K562 (cell line): ENCODE data around the gene RASD2. TPM values are rescaled to one million over a fixed set of nuclear protein-coding genes. Genes with fewer than 3 reads are reported as not detected.

Experiments used
- ATAC-seq: fragments of 200-7000 bp; cut with Tn5 transposase; 3 replicates; pipeline ENCODE4 v1.9.1; 2020; ENCODE audit warnings: moderate library complexity
- BruUV-seq: library from RNA; stranded (reverse); fragments of 400-500 nt; replicated peaks from 2 replicates; lab custom pipeline; 2021; lab: Mats Ljungman, UMichigan
- CTCF ChIA-PET: fragments of 300-600 bp; formaldehyde crosslinking; extraction: SDS; loops from one replicate; lab custom pipeline; 2021; ENCODE audit warnings: low intra/inter-chr PET ratio; lab: Yijun Ruan, JAX
- POLR2A ChIA-PET: fragments of 300-600, 350-650 bp; sonication (Branson Sonifier 250); formaldehyde crosslinking; extraction: SDS; loops from one replicate; lab custom pipeline; 2021; ENCODE audit warnings: antibody characterized with exemption, inconsistent platforms; lab: Yijun Ruan, JAX
- DNase-seq, 4 experiments: peaks; one replicate each; pipeline versions ENCODE4 v3.0.0 to v3.0.0-alpha.2; 2011 to 2018; ENCODE audit warnings: low spot score in 3 of 4, mixed read lengths in 3 of 4; ENCODE audit errors: extremely low read depth in 1 of 4
- FAIRE-seq: peaks from 2 replicates; lab custom pipeline; 2011; peaks lifted over from hg19 to GRCh38; lab: Jason Lieb, UNC
- H2AFZ ChIP-seq: 2 replicates; pipeline ENCODE4 v1.6.0; 2011; ENCODE audit warnings: low read depth, low read length, control low read depth, inconsistent platforms
- H3K27ac ChIP-seq: fragments of 200-600 bp; 3 replicates; pipeline ENCODE4 v1.8.0; 2011; ENCODE audit warnings: low read depth, mild to moderate bottlenecking, control low read depth, inconsistent platforms, low read length, moderate library complexity, mixed read lengths; ENCODE audit errors: extremely low read depth
- H3K27me3 ChIP-seq, 2 experiments: fragments of 300-600 bp in 1 of 2; 2 replicates in 1 of 2; 3 replicates in 1 of 2; pipeline versions ENCODE4 v1.6.0 to v1.8.0; 2011; ENCODE audit warnings: inconsistent platforms in 2 of 2, low read length in 2 of 2, mild to moderate bottlenecking in 1 of 2, mixed read lengths in 1 of 2, moderate library complexity in 1 of 2; ENCODE audit not compliant: control insufficient read depth in 2 of 2, insufficient read depth in 2 of 2
- H3K36me3 ChIP-seq: fragments of 300-600 bp; 3 replicates; pipeline ENCODE4 v1.8.0; 2011; ENCODE audit warnings: mild to moderate bottlenecking, low read length, inconsistent platforms; ENCODE audit not compliant: control insufficient read depth, insufficient read depth
- H3K4me1 ChIP-seq, 2 experiments: fragments of 200-600 bp in 1 of 2; replicated peaks in 1 of 2; 2 replicates in 1 of 2; 3 replicates in 1 of 2; pipeline versions ENCODE4 v1.5.1 to v1.8.0; 2011; ENCODE audit warnings: inconsistent platforms in 2 of 2, low read length in 2 of 2, mild to moderate bottlenecking in 1 of 2, mixed read lengths in 1 of 2, moderate library complexity in 1 of 2; ENCODE audit not compliant: control insufficient read depth in 2 of 2, insufficient read depth in 2 of 2
- H3K4me2 ChIP-seq: 2 replicates; pipeline ENCODE4 v1.6.1; 2011; ENCODE audit warnings: low read length, control low read depth, inconsistent platforms, mixed read lengths; ENCODE audit not compliant: insufficient read depth
- H3K4me3 ChIP-seq: fragments of 200-600 bp; sonication (generic), shearing (Covaris generic); 2 replicates; pipeline ENCODE4 v1.5.1; 2016; ENCODE audit warnings: control low read depth, inconsistent platforms
- H3K79me2 ChIP-seq: fragments of 200-600 bp; 3 replicates; pipeline ENCODE4 v1.8.0; 2011; ENCODE audit warnings: low read length, inconsistent platforms; ENCODE audit not compliant: control insufficient read depth, insufficient read depth
- H3K9ac ChIP-seq, 2 experiments: 2 replicates each; pipeline versions ENCODE4 v1.6.0 to v1.6.1; 2011; ENCODE audit warnings: low read depth in 2 of 2, low read length in 2 of 2, control low read depth in 1 of 2, inconsistent platforms in 1 of 2, mild to moderate bottlenecking in 1 of 2, mixed read lengths in 1 of 2; ENCODE audit not compliant: insufficient read depth in 1 of 2
- H3K9me1 ChIP-seq: one replicate; pipeline ENCODE4 v1.6.0; 2011; ENCODE audit warnings: inconsistent platforms, mild to moderate bottlenecking, low read length, moderate library complexity; ENCODE audit not compliant: control insufficient read depth, insufficient read depth
- H3K9me3 ChIP-seq: replicated peaks from 2 replicates; pipeline ENCODE4 v1.5.1; 2011; ENCODE audit warnings: low read depth, low read length, inconsistent platforms; ENCODE audit not compliant: control insufficient read depth, insufficient read depth
- H4K20me1 ChIP-seq: replicated peaks from 2 replicates; pipeline ENCODE4 v1.6.1; 2011; ENCODE audit warnings: low read length, inconsistent platforms, mixed read lengths; ENCODE audit not compliant: control insufficient read depth, insufficient read depth
- ARID3A ChIP-seq: IDR thresholded peaks from 2 replicates; pipeline ENCODE4 v1.6.1; 2012; ENCODE audit warnings: low read depth, low read length, improper control_type of control experiment, borderline replicate concordance
- ARID3B ChIP-seq: fragments of 250-450 bp; sonication (Bioruptor Pico); IDR thresholded peaks from 2 replicates; pipeline ENCODE4 v1.4.0; 2020; ENCODE audit warnings: borderline replicate concordance
- GABPB1 ChIP-seq: sonication (generic); formaldehyde crosslinking; IDR thresholded peaks from 2 replicates; pipeline ENCODE4 v1.8.0; 2022; ENCODE audit warnings: mild to moderate bottlenecking, missing genetic modification reagents
- NCOA6 ChIP-seq: fragments of 450-650 bp; IDR thresholded peaks from 2 replicates; pipeline ENCODE4 v1.6.1; 2017; ENCODE audit warnings: mild to moderate bottlenecking
- ZKSCAN1 ChIP-seq: fragments of 150-350 bp; IDR thresholded peaks from 2 replicates; pipeline ENCODE4 v1.6.1; 2016; ENCODE audit warnings: low read depth, low read length
- ZNF121 ChIP-seq: sonication (generic); formaldehyde crosslinking; conservative IDR thresholded peaks from 2 replicates; pipeline ENCODE4 v1.8.0; 2022; ENCODE audit warnings: missing genetic modification reagents
- ZNF263 ChIP-seq: sonication (generic); formaldehyde crosslinking; IDR thresholded peaks from 2 replicates; pipeline ENCODE4 v1.8.0; 2022; ENCODE audit warnings: mild to moderate bottlenecking, missing genetic modification reagents, borderline replicate concordance
- WGBS: fragments of 100-300 bp; shearing (Covaris generic); methylation state at CpG from one replicate; pipeline ENCODE4 v1.1.6; 2016; ENCODE audit warnings: low coverage, mixed read lengths; ENCODE audit not compliant: insufficient coverage; ENCODE audit errors: missing lambda C conversion rate; 5-methylcytosine and 5-hydroxymethylcytosine counted together
- in situ Hi-C: fragments of 300-500 bp; cut with MboI; formaldehyde crosslinking; loops from 4 replicates; pipeline ENCODE4 v1.15.0; 2018; ENCODE audit warnings: inconsistent platforms, mixed read lengths
- intact Hi-C: fragments of 100-400 bp; cut with micrococcal nuclease; formaldehyde crosslinking; loops from 2 replicates; pipeline ENCODE4 v1.14.2; 2022
- polyA plus RNA-seq, 8 experiments: library from polyadenylated mRNA; depleted of rRNA in 4 of 8; stranded (reverse) in 5 of 8; unstranded in 3 of 8; fragments of >200 nt; fragmentation: Nextera tagmentation in 2 of 8; fragmentation: Illumina TruSeq in 1 of 8; extraction: Ambion mirVana in 2 of 8; extraction: Trizol in 1 of 8; gene quantifications; 2 replicates each; pipeline versions ENCODE4 v1.2.1 to v1.2.3, GENCODE V29; 2011 to 2014; ENCODE audit warnings: inconsistent platforms in 1 of 8, missing spikeins in 1 of 8
- total RNA-seq, 7 experiments: library from RNA; depleted of rRNA in 6 of 7; stranded (reverse); fragments of >200 nt in 6 of 7; fragmentation: Illumina TruSeq in 2 of 7; extraction: Trizol in 2 of 7; gene quantifications; 2 replicates each; pipeline versions ENCODE4 v1.2.1 to v1.2.3, GENCODE V29; 2011 to 2021; ENCODE audit warnings: low replicate concordance in 1 of 7
- TF ChIP-seq, protein P1 (sequence below): fragments of 450-650 bp; IDR thresholded peaks from 2 replicates; pipeline ENCODE4 v1.6.1; 2016; ENCODE audit warnings: mild to moderate bottlenecking, moderate library complexity

Gene RASD2
- total and polyA plus RNA-seq, 9 of the 15 experiments (the other 6 are each of a cell fraction or from before 2014, with no cell fraction given) = 0.05 TPM; not detected in 8

- Histone ChIP-seq H3K4me2 (no peak overlapping the region), H4K20me1 (no peaks in the 10 kb centered on the region), H3K4me3 (no peak overlapping the region), H3K9ac (no peak overlapping the region), H3K9me3 (no peaks in the 10 kb centered on the region; the same call in 1 of the 2 replicates), H3K79me2 (no peaks in the 10 kb centered on the region), H3K36me3 (no peaks in the 10 kb centered on the region), H3K27ac (no peak overlapping the region), H2AFZ (no peak overlapping the region), H3K4me1 (no peaks in the 10 kb centered on the region; a peak in 2 of 5 replicates), H3K9me1 (no peaks in the 10 kb centered on the region), H3K27me3 (peaks cover 4 to 45% of the 10 kb centered on the region in 2 experiments)
- in situ Hi-C loops = no loop called here
- no TSS peak for BruUV-seq
- no peak for DNase-seq
- intact Hi-C loops = no loop called here
- FAIRE-seq = no peak
- POLR2A ChIA-PET = interaction anchor here (2.1 kb wide), 1 partner anchor 9 kb away, joined by 5 read pairs; no protein-coding TSS in a partner anchor
- CTCF ChIA-PET = no interaction called here
- WGBS = 2% methylated on average over 6 of the region's 7 CpGs
- no peak for ATAC-seq
- TF ChIP-seq ARID3A = no peak
- no peak for TF ChIP-seq NCOA6
- TF ChIP-seq GABPB1 (CRISPR knock-in tag) = no peak
- TF ChIP-seq, protein P1, sequence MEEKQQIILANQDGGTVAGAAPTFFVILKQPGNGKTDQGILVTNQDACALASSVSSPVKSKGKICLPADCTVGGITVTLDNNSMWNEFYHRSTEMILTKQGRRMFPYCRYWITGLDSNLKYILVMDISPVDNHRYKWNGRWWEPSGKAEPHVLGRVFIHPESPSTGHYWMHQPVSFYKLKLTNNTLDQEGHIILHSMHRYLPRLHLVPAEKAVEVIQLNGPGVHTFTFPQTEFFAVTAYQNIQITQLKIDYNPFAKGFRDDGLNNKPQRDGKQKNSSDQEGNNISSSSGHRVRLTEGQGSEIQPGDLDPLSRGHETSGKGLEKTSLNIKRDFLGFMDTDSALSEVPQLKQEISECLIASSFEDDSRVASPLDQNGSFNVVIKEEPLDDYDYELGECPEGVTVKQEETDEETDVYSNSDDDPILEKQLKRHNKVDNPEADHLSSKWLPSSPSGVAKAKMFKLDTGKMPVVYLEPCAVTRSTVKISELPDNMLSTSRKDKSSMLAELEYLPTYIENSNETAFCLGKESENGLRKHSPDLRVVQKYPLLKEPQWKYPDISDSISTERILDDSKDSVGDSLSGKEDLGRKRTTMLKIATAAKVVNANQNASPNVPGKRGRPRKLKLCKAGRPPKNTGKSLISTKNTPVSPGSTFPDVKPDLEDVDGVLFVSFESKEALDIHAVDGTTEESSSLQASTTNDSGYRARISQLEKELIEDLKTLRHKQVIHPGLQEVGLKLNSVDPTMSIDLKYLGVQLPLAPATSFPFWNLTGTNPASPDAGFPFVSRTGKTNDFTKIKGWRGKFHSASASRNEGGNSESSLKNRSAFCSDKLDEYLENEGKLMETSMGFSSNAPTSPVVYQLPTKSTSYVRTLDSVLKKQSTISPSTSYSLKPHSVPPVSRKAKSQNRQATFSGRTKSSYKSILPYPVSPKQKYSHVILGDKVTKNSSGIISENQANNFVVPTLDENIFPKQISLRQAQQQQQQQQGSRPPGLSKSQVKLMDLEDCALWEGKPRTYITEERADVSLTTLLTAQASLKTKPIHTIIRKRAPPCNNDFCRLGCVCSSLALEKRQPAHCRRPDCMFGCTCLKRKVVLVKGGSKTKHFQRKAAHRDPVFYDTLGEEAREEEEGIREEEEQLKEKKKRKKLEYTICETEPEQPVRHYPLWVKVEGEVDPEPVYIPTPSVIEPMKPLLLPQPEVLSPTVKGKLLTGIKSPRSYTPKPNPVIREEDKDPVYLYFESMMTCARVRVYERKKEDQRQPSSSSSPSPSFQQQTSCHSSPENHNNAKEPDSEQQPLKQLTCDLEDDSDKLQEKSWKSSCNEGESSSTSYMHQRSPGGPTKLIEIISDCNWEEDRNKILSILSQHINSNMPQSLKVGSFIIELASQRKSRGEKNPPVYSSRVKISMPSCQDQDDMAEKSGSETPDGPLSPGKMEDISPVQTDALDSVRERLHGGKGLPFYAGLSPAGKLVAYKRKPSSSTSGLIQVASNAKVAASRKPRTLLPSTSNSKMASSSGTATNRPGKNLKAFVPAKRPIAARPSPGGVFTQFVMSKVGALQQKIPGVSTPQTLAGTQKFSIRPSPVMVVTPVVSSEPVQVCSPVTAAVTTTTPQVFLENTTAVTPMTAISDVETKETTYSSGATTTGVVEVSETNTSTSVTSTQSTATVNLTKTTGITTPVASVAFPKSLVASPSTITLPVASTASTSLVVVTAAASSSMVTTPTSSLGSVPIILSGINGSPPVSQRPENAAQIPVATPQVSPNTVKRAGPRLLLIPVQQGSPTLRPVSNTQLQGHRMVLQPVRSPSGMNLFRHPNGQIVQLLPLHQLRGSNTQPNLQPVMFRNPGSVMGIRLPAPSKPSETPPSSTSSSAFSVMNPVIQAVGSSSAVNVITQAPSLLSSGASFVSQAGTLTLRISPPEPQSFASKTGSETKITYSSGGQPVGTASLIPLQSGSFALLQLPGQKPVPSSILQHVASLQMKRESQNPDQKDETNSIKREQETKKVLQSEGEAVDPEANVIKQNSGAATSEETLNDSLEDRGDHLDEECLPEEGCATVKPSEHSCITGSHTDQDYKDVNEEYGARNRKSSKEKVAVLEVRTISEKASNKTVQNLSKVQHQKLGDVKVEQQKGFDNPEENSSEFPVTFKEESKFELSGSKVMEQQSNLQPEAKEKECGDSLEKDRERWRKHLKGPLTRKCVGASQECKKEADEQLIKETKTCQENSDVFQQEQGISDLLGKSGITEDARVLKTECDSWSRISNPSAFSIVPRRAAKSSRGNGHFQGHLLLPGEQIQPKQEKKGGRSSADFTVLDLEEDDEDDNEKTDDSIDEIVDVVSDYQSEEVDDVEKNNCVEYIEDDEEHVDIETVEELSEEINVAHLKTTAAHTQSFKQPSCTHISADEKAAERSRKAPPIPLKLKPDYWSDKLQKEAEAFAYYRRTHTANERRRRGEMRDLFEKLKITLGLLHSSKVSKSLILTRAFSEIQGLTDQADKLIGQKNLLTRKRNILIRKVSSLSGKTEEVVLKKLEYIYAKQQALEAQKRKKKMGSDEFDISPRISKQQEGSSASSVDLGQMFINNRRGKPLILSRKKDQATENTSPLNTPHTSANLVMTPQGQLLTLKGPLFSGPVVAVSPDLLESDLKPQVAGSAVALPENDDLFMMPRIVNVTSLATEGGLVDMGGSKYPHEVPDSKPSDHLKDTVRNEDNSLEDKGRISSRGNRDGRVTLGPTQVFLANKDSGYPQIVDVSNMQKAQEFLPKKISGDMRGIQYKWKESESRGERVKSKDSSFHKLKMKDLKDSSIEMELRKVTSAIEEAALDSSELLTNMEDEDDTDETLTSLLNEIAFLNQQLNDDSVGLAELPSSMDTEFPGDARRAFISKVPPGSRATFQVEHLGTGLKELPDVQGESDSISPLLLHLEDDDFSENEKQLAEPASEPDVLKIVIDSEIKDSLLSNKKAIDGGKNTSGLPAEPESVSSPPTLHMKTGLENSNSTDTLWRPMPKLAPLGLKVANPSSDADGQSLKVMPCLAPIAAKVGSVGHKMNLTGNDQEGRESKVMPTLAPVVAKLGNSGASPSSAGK = no peak
- no peak for TF ChIP-seq ARID3B (CRISPR knock-in tag)
- no peak for TF ChIP-seq ZNF263 (CRISPR knock-in tag)
- no peak for TF ChIP-seq ZKSCAN1
- no peak for TF ChIP-seq ZNF121 (CRISPR knock-in tag)
Measured at GRCh38 chr22:35563211-35563610, 22.6 kb downstream of the RASD2 start.
